ENCODE data around the gene FOXM1.
A peak's percentile ranks its signal among the peaks of the same experiment; 100 is the strongest.

Gene FOXM1

GRCh38 chr12:2835691-2836403 lies 41.1 kb downstream of the FOXM1 start:
- DNase-seq, result no peak

- DNase-seq, result no peak
These were observed 42.1 kb downstream of the FOXM1 start, which contains the start of gene NRIP2 for GRCh38 chr12:2834581-2835491. Gene NRIP2 (minus strand): TSS chr12:2835035. CDS start chr12:2834983, 52 bp downstream.

GRCh38 chr12:2833810-2834209 lies 43.2 kb downstream of the FOXM1 start:
- no peak for DNase-seq

- no peak for DNase-seq
These were observed 43.6 kb downstream of the FOXM1 start for GRCh38 chr12:2833327-2833726.

GRCh38 chr12:2832550-2833127 lies 44.3 kb downstream of the FOXM1 start:
- no peak for DNase-seq

DNA sequence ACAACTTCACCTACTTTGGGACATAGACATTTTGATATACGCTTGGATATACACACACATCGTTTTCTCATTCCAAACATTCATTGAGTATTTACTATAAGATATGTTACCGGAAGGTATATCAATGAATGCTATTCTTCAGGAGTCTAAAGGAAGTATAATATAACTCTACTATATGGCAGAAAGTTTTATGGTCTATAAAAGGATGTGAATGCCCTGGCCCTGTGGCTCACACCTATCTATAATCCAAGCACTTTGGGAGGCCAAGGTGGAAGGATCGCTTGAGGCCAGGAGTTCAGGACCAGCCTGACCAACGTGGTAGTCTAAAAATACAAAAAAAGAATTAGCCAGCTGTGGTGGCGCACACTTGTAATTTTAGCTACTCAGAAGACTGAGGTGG lies 47.7 kb downstream of the FOXM1 start:
- no peak for DNase-seq

- DNase-seq, result no peak
These were observed 50.1 kb downstream of the FOXM1 start for GRCh38 chr12:2826721-2827515.

DNA sequence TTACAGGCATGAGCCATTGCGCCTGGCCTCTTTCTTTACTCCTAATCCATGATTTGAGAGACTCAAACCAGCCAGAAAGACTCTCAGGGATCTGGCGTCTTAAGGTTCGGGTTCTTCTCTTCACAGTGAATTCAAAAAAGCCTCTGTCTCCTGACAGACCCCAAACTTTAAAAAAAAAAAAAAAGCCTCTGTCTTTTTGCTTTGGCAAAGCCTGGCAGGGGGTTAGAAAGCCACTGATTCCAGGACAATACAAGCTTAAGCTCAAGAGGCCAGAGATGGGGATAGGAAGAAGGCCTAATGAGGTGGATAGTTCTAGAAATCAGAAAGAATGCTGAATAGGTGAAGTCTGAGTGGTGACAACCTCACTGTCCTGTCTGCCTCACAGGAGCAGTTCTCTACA lies 50.9 kb downstream of the FOXM1 start:
- DNase-seq, result no peak

DNA sequence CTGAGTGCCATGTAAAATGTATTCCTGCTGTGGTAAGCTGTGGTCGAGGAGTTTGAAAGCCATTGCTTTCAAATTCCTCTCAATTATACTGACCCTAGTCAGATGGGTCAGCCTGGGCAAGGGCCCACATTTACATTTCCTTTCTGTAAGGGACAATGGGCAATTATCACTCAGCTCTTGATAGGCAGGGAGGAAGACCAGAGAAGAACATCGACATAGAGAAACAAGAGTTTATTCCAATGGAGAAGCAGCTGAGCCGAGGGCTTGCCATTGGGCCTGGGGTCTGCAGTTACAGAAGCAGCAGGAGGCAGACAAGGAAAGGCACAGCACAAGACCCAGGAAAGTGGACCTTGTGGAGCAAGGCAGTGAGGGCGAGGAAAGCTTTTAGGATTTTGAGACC lies 51.8 kb downstream of the FOXM1 start:
- DNase-seq, result no peak

DNA sequence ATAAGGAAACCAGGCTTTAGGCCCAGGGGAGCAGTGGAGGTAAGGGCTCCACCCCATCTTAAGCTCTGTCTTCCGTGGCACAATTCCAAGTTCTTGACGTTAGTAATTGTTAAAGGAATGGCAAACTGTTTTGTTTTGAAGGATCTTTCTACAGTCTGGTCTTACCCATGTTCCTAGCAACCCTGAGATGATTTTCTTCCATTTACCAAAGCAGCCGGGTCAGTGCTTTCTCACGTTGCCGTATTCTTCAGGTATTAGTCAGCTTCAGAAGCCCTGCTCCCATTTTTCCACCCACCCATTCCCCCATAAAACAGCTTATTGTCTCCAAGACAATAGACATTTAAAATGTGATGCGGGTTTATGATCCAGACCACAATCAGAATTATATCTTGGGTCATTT lies 52.4 kb downstream of the FOXM1 start:
- no peak for DNase-seq

DNA sequence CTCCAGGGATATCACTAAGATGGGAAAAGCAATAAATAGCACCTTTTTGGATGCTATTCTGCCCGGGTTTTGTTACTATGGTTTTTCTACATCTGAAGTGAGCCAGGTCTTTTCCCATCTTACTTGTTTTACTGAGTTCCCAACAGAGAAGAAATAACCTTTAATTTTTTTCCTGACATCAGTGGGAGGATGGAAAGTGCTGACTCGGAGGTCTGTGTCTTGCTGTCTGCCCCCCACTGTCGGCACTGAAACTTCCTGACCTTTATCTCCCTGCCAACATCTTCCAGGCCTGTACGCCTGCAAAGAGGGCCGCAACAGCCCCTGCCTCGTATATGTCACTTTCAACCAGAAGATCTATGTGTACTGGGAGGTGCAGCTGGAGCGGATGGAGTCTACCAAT lies 53.5 kb downstream of the FOXM1 start:
- no peak for DNase-seq

GRCh38 chr12:2820432-2820831 lies 56.5 kb downstream of the FOXM1 start:
- DNase-seq, result no peak

- DNase-seq, result no peak
These were observed 57.2 kb downstream of the FOXM1 start for GRCh38 chr12:2819810-2820209.

DNA sequence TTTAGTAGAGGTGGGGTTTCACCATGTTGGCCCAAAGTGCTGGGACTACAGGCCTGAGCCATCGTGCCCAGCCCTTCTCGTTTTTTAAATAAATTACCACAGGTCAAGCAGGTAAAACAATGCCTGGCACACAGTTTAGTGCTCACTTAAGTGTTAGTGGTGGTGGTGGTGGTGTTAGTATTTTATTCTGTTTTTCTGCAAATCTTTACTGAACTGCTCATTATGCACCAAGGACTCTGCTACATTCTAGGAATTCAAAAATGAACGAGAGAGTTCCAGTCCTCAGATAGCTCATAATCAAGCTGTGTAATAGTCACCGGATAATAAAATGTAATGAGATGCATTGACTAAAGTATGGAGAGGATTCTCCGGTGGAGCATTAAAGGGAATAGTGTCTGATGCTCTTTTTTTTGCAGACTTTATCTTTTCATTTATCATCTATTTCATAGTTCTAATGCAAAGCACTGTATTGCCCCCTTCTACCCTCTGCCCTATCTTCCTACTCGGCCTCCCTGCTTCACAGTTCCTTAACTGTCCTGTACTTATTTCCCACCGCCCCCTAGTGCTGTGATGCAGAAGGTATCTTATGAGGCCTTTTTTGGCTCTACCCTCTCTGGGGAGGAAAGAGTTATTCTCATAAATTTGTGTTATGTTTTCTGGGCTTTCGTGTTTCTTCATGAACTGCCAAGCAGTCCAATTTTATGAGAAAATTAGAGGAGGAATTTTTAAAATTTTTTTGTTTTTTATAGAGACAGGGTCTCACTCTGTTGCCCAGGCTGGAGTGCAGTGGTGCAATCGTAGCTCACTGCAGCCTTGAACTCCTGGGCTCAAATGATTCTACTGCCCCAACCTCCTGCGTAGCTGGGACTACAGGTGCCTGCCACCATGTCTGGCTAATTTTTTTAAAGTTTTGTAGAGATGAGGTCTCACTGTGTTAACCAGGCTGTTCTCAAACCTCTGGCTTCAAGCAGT lies 63.5 kb downstream of the FOXM1 start:
- DNase-seq, result peak; percentile 75

DNA sequence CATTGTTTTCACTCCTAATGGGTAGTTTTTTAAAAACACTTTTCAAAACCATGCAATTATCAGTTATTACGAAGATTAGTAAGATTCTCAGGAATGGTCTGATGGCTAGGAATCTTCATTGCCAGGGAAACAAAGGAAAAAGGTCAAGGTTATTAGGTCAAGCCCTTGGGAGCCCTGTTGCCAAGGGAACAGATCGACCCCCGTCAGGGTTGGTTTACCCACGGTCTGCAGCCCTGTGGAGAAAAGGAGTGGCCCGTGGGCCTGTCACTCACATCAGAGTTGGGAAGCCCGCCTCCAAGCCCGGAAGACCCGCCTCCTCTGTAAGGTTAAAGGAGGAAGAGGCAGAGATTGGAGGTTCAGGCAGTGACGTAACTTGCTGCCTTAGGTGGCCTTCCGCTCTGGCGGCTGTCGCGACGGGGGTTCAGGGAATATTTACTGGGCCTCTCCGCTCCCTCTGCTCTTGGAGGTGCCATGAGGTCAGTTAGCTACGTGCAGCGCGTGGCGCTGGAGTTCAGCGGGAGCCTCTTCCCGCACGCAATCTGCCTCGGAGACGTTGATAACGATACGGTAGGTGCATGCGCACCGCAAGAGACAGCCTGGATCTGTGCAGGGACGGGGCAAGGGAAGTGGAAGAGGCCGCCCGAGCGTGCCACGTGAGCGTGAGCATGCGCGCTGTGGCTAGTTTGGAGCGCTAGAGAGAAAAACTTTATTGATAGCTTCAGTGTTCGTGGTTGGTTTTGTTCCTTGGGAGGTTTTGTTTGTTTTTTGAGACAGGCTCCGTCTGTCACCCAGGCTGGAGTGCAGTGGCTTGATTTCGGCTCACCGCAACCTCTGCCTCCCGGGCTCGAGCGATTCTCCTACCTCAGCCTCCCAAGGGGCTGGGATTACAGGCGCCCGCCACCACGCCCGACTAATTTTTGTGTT lies 64.4 kb downstream of the FOXM1 start, which contains the start of gene ITFG2:
TSS of gene ITFG2 (plus strand) at position 379 of the 924 bp plus-strand sequence. CDS start at position 472, 93 bp downstream.
- DNase-seq, result peak; percentile 99

GRCh38 chr12:2811801-2812200 lies 65.2 kb downstream of the FOXM1 start:
- DNase-seq, result no peak
